ENCODE data around the gene HBM. TPM values are rescaled to one million over a fixed set of nuclear protein-coding genes. Genes with fewer than 3 reads are reported as not detected.
"Not testable (repeated sequence)": the region's sequence is repeated elsewhere in the genome, so short reads cannot be mapped to it uniquely, and the experiment has no call there.

The HBM gene
- total RNA-seq, 1 experiment from 2014 or later: not detected

DNA sequence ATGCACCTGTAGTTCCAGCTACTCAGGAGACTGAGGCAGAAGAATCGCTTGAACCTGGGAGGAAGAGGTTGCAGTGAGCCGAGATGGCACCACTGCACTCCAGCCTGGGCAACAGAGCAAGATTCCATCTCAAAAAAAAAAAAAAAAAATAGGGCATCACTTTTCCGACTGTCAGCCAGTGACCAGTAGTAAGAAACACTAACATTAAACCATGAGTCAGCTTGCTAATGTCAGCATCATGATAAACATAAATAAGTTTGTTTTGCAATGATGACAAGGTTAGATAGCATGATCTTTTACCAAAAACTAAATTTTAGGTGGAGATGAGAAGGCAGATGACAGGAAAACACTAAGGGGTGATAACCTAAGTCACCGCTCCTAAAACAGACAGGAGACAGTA lies 43.6 kb downstream of the HBM start:
- not testable (repeated sequence) for H3K79me1 ChIP-seq (ENCODE audit: insufficient read depth, low read depth, low read length, poor library complexity, severe bottlenecking); H3K4me1 ChIP-seq (ENCODE audit: insufficient read depth, low read length); H3K9ac ChIP-seq (ENCODE audit: extremely low read depth, insufficient read length, low read length); H3K27ac ChIP-seq (ENCODE audit: insufficient read length, low read depth, low read length); H2BK12ac ChIP-seq (ENCODE audit: insufficient read length, low read depth, low read length); H3K4me1 Mint-ChIP-seq; H4K8ac ChIP-seq (replicated peaks; ENCODE audit: insufficient read length, low read depth, low read length); H3K56ac ChIP-seq (ENCODE audit: insufficient read length, low read depth, low read length); DNase-seq; H3K18ac ChIP-seq (ENCODE audit: insufficient read length, low read depth, low read length); H3K23me2 ChIP-seq (ENCODE audit: insufficient read length, low read depth, low read length, poor library complexity, severe bottlenecking); H4K20me1 ChIP-seq (ENCODE audit: control insufficient read depth, insufficient read depth, insufficient read length); H3K4me3 Mint-ChIP-seq; H4K91ac ChIP-seq (ENCODE audit: insufficient read length, low read depth, low read length); H3K9me3 ChIP-seq (ENCODE audit: control insufficient read depth, low read depth, low read length); H3K27me3 ChIP-seq (ENCODE audit: insufficient read depth, low read length); H2AK5ac ChIP-seq (ENCODE audit: insufficient read length, low read length); H2BK5ac ChIP-seq (ENCODE audit: insufficient read length, low read length); H3K27ac Mint-ChIP-seq; H3K4me2 ChIP-seq (ENCODE audit: insufficient read depth, insufficient read length, low read length); H4K5ac ChIP-seq (ENCODE audit: insufficient read length, low read depth, low read length); H3K9me3 Mint-ChIP-seq; H2BK120ac ChIP-seq (ENCODE audit: low read depth, low read length, poor library complexity, severe bottlenecking); H3K79me2 ChIP-seq (ENCODE audit: insufficient read depth, low read length); H3K27me3 Mint-ChIP-seq (ENCODE audit: low read depth); H3K23ac ChIP-seq (ENCODE audit: insufficient read length, low read depth, low read length); H2BK15ac ChIP-seq (ENCODE audit: low read depth, low read length); H2AFZ ChIP-seq (ENCODE audit: low read length); H3K4ac ChIP-seq (ENCODE audit: low read depth, low read length); H3K14ac ChIP-seq (ENCODE audit: insufficient read depth, low read length); H2BK20ac ChIP-seq (ENCODE audit: low read depth, low read length, poor library complexity, severe bottlenecking); H3T11ph ChIP-seq (ENCODE audit: low read length)
- H3K36me3 Mint-ChIP-seq (ENCODE audit: insufficient read depth in 1 of 3, low read depth in 3 of 3): peaks cover 52 to 97% (median 82%) of the 10 kb centered on the region in 3 experiments; a peak in 6 of 7 replicates
- WGBS (ENCODE audit: extremely low coverage, insufficient read length, low lambda C conversion rate): no CpG with 5 or more reads among the region's 4 CpGs

DNA sequence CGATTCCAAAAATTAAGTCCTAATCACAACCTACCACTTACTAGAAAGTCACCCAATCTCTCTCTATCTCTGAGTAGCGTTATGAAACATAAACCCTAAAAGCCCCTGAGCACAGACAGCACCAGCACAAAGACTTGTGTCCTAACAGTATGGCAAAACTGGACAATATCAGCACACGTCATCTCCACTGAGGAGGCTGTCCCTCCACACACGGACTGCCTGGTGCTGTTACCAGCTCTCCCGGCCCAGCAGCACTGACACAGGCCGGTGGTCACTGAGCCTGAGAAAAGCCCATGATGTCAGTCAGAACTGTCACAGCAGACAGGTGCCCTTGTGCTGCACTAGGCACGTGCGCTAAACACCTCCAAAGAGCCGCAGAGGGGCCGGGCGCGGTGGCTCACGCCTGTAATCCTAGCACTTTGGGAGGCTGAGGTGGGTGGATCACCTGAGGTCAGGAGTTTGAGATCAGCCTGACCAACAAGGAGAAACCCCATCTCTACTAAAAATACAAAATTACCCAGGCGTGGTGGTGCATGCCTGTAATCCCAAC lies 45.9 kb downstream of the HBM start:
- H2BK15ac ChIP-seq (ENCODE audit: low read depth, low read length); H2AFZ ChIP-seq (ENCODE audit: low read length); H3K27ac ChIP-seq (ENCODE audit: insufficient read length, low read depth, low read length); H4K8ac ChIP-seq (replicated peaks; ENCODE audit: insufficient read length, low read depth, low read length); H3K4me2 ChIP-seq (ENCODE audit: insufficient read depth, insufficient read length, low read length); DNase-seq; H3K18ac ChIP-seq (ENCODE audit: insufficient read length, low read depth, low read length); H2BK120ac ChIP-seq (ENCODE audit: low read depth, low read length, poor library complexity, severe bottlenecking); H3K4me1 ChIP-seq (ENCODE audit: insufficient read depth, low read length); H2BK20ac ChIP-seq (ENCODE audit: low read depth, low read length, poor library complexity, severe bottlenecking); H3K4me1 Mint-ChIP-seq; H3T11ph ChIP-seq (ENCODE audit: low read length); H3K79me1 ChIP-seq (ENCODE audit: insufficient read depth, low read depth, low read length, poor library complexity, severe bottlenecking); H3K14ac ChIP-seq (ENCODE audit: insufficient read depth, low read length); H3K23me2 ChIP-seq (ENCODE audit: insufficient read length, low read depth, low read length, poor library complexity, severe bottlenecking); H2AK5ac ChIP-seq (ENCODE audit: insufficient read length, low read length); H2BK5ac ChIP-seq (ENCODE audit: insufficient read length, low read length); H3K27me3 Mint-ChIP-seq (ENCODE audit: low read depth); H4K91ac ChIP-seq (ENCODE audit: insufficient read length, low read depth, low read length); H2BK12ac ChIP-seq (ENCODE audit: insufficient read length, low read depth, low read length); H3K23ac ChIP-seq (ENCODE audit: insufficient read length, low read depth, low read length); H3K4ac ChIP-seq (ENCODE audit: low read depth, low read length); H3K9me3 ChIP-seq (ENCODE audit: control insufficient read depth, low read depth, low read length); H4K5ac ChIP-seq (ENCODE audit: insufficient read length, low read depth, low read length); H3K9me3 Mint-ChIP-seq; H3K27me3 ChIP-seq (ENCODE audit: insufficient read depth, low read length); H3K9ac ChIP-seq (ENCODE audit: extremely low read depth, insufficient read length, low read length); H3K56ac ChIP-seq (ENCODE audit: insufficient read length, low read depth, low read length); H4K20me1 ChIP-seq (ENCODE audit: control insufficient read depth, insufficient read depth, insufficient read length); H3K4me3 Mint-ChIP-seq; H3K79me2 ChIP-seq (ENCODE audit: insufficient read depth, low read length): not testable (repeated sequence)
- peaks cover 46 to 97% (median 81%) of the 10 kb centered on the region in 3 experiments; a peak in 6 of 7 replicates for H3K36me3 Mint-ChIP-seq (ENCODE audit: insufficient read depth in 1 of 3, low read depth in 3 of 3)
- WGBS (ENCODE audit: extremely low coverage, insufficient read length, low lambda C conversion rate): no CpG with 5 or more reads among the region's 14 CpGs
- H3K27ac Mint-ChIP-seq: peak overlapping the region in 1 of 3 experiments; percentile 18; a peak in 2 of 7 replicates
